ENCODE measurements around the gene HNRNPLL. TPM values are rescaled to one million over a fixed set of nuclear protein-coding genes. Genes with fewer than 3 reads are reported as not detected.

The HNRNPLL gene
- total and polyA plus RNA-seq, 10 donors: 4.8 to 53.4 (median 33.9) TPM

DNA sequence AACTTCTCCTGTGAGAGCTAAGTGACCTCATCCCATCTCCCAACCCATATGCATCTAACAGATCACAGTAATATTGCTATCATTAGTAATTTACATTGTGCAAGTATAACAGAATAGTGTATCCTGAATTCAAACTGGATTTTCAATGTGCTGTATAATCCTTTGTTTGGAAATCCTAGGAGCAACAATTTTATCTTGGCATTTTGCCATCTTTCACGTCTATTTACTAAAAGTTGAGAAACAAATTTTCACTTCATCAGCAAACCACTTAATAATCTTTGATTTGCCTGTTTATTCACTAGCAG is 3.8 kb downstream of the HNRNPLL start:
- Histone ChIP-seq H3K36me3 (no peaks in the 10 kb centered on the region), H3K27me3 (replicated peaks in 1 of 7) (peaks cover 0 to 17% (median 0%) of the 10 kb centered on the region in 7 donors), H3K4me1 (peaks cover 11 to 100% (median 51%) of the 10 kb centered on the region in 6 donors), H3K27ac (peak overlapping the region in 6 of 8 donors; percentile 21 to 96 (median 94)), H3K4me3 (peak overlapping the region in 1 of 8 donors; percentile 18), H3K9me3 (no peaks in the 10 kb centered on the region)
- DNase-seq: no peak
- intact Hi-C loops (cut with DNase I; ENCODE audit: low total_unique reads): no loop called here
- TF ChIP-seq POLR2A (IDR thresholded peaks at IDR 0.05) (no peak), POLR2AphosphoS5 (IDR thresholded peaks at IDR 0.05) (no peak)
- TF ChIP-seq, protein P1, sequence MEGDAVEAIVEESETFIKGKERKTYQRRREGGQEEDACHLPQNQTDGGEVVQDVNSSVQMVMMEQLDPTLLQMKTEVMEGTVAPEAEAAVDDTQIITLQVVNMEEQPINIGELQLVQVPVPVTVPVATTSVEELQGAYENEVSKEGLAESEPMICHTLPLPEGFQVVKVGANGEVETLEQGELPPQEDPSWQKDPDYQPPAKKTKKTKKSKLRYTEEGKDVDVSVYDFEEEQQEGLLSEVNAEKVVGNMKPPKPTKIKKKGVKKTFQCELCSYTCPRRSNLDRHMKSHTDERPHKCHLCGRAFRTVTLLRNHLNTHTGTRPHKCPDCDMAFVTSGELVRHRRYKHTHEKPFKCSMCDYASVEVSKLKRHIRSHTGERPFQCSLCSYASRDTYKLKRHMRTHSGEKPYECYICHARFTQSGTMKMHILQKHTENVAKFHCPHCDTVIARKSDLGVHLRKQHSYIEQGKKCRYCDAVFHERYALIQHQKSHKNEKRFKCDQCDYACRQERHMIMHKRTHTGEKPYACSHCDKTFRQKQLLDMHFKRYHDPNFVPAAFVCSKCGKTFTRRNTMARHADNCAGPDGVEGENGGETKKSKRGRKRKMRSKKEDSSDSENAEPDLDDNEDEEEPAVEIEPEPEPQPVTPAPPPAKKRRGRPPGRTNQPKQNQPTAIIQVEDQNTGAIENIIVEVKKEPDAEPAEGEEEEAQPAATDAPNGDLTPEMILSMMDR (IDR thresholded peaks at IDR 0.05 in 8 of 11, conservative IDR thresholded peaks at IDR 0.05 in 3 of 11): no peak
- 15 to 57% (median 29%) methylated on average over 1 of the region's 1 CpG for WGBS, 5 donors

DNA sequence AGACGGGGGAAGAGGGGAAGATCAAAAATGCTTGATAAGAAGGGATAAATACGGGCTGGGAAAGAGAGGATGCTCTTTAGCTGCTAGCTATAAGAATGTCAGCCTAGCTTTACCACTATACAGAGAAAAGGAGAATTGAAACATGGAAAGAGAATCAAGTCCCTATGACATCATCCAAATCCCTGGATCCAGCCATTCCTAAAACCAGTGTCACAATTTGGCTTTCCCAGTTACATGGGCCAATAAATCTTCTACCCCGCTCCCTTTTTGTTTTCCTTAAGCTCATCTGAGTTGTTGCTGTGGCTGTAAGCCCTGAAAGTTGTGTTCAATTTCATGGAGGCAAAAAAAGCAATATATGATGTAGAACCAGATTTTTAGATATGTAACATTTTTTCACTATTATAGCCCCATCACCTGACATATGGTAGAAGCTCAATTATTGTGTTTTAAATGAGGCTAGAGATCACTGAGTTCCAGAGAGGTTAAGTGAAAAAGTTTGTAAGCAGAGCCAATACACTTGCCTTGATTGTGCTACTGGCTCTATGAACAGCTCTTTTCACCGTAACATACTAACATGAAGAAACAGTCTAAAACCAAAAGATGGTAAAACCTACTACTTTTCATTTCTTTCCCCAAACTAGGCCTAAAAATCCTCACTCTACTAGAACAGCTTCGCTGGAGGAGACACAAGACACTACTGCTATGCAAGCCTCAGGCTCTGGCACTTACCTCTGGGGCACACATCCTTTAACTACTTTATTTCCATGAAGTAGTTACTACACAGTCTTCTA is 4.3 kb downstream of the HNRNPLL start:
- peak overlapping the region in 1 of 8 donors; percentile 18 for H3K4me3 ChIP-seq
- H3K4me1 ChIP-seq: peaks cover 10 to 99% (median 48%) of the 10 kb centered on the region in 6 donors
- DNase-seq: no peak
- intact Hi-C loops (cut with DNase I; ENCODE audit: low total_unique reads): no loop called here
- H3K9me3 ChIP-seq: no peaks in the 10 kb centered on the region
- peak overlapping the region in 7 of 8 donors; percentile 6 to 96 (median 94) for H3K27ac ChIP-seq
- TF ChIP-seq POLR2AphosphoS5 (IDR thresholded peaks at IDR 0.05) (no peak), POLR2A (IDR thresholded peaks at IDR 0.05) (no peak)
- TF ChIP-seq, protein P1 (IDR thresholded peaks at IDR 0.05 in 8 of 11, conservative IDR thresholded peaks at IDR 0.05 in 3 of 11): no peak
- H3K27me3 ChIP-seq (replicated peaks in 1 of 7): peaks cover 0 to 16% (median 0%) of the 10 kb centered on the region in 7 donors
- 83 to 89% (median 89%) methylated on average over 5 of the region's 5 CpGs for WGBS, 5 donors
- H3K36me3 ChIP-seq: no peaks in the 10 kb centered on the region

DNA sequence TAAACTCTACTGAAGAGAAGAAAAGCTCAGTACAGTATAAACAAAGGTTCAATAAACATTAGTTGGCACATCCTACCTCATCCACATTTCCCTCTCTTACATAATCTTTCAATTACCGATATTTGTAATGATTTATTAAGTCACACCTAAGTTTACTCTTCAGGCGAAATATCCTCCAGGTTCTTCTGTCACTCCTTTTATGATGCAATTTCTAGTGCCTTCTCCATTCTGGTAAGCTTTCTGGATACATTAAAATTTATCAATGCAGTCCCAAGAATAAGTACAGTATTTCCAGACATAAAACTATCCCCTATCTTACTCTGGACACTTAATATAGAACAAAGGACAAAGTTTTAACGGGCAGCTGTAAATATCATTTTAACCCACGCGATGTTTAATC is 5.6 kb downstream of the HNRNPLL start:
- no peak for TF ChIP-seq POLR2AphosphoS5 (IDR thresholded peaks at IDR 0.05)
- TF ChIP-seq, protein P1 (IDR thresholded peaks at IDR 0.05 in 8 of 11, conservative IDR thresholded peaks at IDR 0.05 in 3 of 11): no peak
- no peak for TF ChIP-seq POLR2A (IDR thresholded peaks at IDR 0.05)
- intact Hi-C loops (cut with DNase I; ENCODE audit: low total_unique reads): no loop called here
- Histone ChIP-seq H3K27ac (peak overlapping the region in 4 of 8 donors; percentile 4 to 96 (median 58)), H3K27me3 (replicated peaks in 1 of 7) (peaks cover 0 to 4% (median 0%) of the 10 kb centered on the region in 7 donors), H3K4me1 (peaks cover 10 to 99% (median 52%) of the 10 kb centered on the region in 6 donors), H3K36me3 (no peaks in the 10 kb centered on the region), H3K4me3 (no peak overlapping the region), H3K9me3 (no peaks in the 10 kb centered on the region)
- WGBS, 5 donors: 79 to 93% (median 84%) methylated on average over 5 of the region's 5 CpGs
- no peak for DNase-seq

DNA sequence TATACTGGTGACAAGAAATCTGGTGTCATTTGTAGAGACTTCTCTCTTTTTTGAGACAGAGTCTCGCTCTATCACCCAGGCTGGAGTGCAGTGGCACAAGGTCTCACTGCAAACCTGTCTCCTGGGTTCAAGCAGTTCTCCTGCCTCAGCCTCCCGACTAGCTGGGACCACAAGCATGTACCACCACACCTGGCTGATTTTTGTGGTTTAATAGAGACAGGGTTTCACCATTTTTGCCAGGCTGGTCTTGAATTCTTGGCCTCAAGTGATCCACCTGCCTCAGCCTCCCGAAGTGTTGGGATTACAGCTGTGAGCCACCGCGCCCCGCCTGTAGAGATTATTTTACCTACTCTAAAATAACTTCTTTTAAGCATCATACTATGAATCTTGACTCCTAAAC is 6.5 kb downstream of the HNRNPLL start:
- no peak for TF ChIP-seq POLR2A (IDR thresholded peaks at IDR 0.05)
- TF ChIP-seq, protein P1 (IDR thresholded peaks at IDR 0.05 in 8 of 11, conservative IDR thresholded peaks at IDR 0.05 in 3 of 11): no peak
- TF ChIP-seq POLR2AphosphoS5 (IDR thresholded peaks at IDR 0.05): no peak
- Histone ChIP-seq H3K27ac (peak overlapping the region in 4 of 8 donors; percentile 3 to 95 (median 42)), H3K4me1 (peaks cover 10 to 98% (median 49%) of the 10 kb centered on the region in 6 donors), H3K27me3 (replicated peaks in 1 of 7) (no peaks in the 10 kb centered on the region), H3K9me3 (no peaks in the 10 kb centered on the region), H3K36me3 (peaks cover 0 to 3% (median 0%) of the 10 kb centered on the region in 6 donors), H3K4me3 (no peak overlapping the region)
- 87 to 92% (median 88%) methylated on average over 6 of the region's 6 CpGs for WGBS, 5 donors
- intact Hi-C loops (cut with DNase I; ENCODE audit: low total_unique reads): no loop called here
- no peak for DNase-seq
